ENCODE data around the gene OCIAD1.

DNA sequence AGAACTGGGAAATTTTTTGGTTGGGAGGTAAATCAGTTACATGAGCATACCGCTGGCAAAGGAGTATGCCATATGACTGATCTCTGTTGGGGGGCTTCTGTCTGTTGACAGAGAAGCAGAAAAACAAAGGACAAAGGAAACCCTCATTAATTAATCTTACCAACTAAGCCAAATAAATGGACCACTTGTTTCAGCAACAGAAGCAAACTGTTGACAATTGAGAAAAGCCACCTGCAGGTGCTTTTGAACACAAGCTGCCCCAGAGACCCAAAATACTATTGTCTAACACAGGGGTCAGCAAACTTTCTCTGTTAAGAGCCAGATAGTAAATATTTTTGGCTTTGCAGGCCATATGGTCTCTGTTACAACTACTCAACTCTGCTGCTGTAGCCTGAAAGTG lies 43.8 kb upstream of the OCIAD1 start:
- TF ChIP-seq, protein P1, sequence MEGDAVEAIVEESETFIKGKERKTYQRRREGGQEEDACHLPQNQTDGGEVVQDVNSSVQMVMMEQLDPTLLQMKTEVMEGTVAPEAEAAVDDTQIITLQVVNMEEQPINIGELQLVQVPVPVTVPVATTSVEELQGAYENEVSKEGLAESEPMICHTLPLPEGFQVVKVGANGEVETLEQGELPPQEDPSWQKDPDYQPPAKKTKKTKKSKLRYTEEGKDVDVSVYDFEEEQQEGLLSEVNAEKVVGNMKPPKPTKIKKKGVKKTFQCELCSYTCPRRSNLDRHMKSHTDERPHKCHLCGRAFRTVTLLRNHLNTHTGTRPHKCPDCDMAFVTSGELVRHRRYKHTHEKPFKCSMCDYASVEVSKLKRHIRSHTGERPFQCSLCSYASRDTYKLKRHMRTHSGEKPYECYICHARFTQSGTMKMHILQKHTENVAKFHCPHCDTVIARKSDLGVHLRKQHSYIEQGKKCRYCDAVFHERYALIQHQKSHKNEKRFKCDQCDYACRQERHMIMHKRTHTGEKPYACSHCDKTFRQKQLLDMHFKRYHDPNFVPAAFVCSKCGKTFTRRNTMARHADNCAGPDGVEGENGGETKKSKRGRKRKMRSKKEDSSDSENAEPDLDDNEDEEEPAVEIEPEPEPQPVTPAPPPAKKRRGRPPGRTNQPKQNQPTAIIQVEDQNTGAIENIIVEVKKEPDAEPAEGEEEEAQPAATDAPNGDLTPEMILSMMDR (IDR thresholded peaks at IDR 0.05; ENCODE audit: low read length), result no peak
- no peak for TF ChIP-seq EZH2phosphoT487 (IDR thresholded peaks at IDR 0.05; ENCODE audit: low read length)
